ENCODE data around the gene VPS16.

- TF ChIP-seq CTCF (conservative IDR thresholded peaks at IDR 0.05; ENCODE audit: low read length) (no peak), EZH2phosphoT487 (IDR thresholded peaks at IDR 0.05; ENCODE audit: borderline replicate concordance, low read depth, low read length) (no peak)
Observed at GRCh38 chr20:2834401-2835110, 6.0 kb upstream of the VPS16 start.
